Activated B cell treated with CpG ODN at 0.5 μM for 24 hours (primary cell): ENCODE results near the gene TEKT5. TPM values are rescaled to one million over a fixed set of nuclear protein-coding genes. Genes with fewer than 3 reads are reported as not detected.
"Not testable (repeated sequence)": the region's sequence is repeated elsewhere in the genome, so short reads cannot be mapped to it uniquely, and the experiment has no call there.

Experiments
- ATAC-seq: fragments of 200-7000 bp; cut with Tn5 transposase; one replicate; pipeline ENCODE4 v1.10.0; 2021; ENCODE audit warnings: low read depth, mild to moderate bottlenecking, moderate library complexity
- CTCF ChIA-PET: fragments of 350-600 bp; sonication (Branson Sonifier 250); formaldehyde crosslinking; loops from one replicate; lab custom pipeline; 2021; ENCODE audit warnings: antibody characterized with exemption; lab: Charles Lee
- POLR2A ChIA-PET: fragments of 350-600 bp; sonication (Branson Sonifier 250); formaldehyde crosslinking; loops from one replicate; lab custom pipeline; 2021; ENCODE audit warnings: antibody characterized with exemption; lab: Charles Lee
- DNase-seq: peaks from one replicate; pipeline ENCODE4 v3.0.0; 2022
- H3K27ac Mint-ChIP-seq: one replicate; pipeline ENCODE4 v1.8.0; 2020; ENCODE audit warnings: mixed read lengths
- H3K27me3 Mint-ChIP-seq: one replicate; pipeline ENCODE4 v1.8.0; 2021; ENCODE audit warnings: mixed read lengths
- H3K36me3 Mint-ChIP-seq: one replicate; pipeline ENCODE4 v1.8.0; 2021; ENCODE audit warnings: low read depth, mixed read lengths
- H3K4me1 Mint-ChIP-seq: one replicate; pipeline ENCODE4 v1.8.0; 2021; ENCODE audit warnings: mixed read lengths
- H3K4me3 Mint-ChIP-seq: one replicate; pipeline ENCODE4 v1.8.0; 2020; ENCODE audit warnings: mild to moderate bottlenecking, mixed read lengths
- H3K9me3 Mint-ChIP-seq: one replicate; pipeline ENCODE4 v1.8.0; 2020; ENCODE audit warnings: mixed read lengths
- intact Hi-C: fragments of 100-400 bp; cut with micrococcal nuclease; formaldehyde crosslinking; loops from one replicate; pipeline ENCODE4 v1.15.1; 2024
- total RNA-seq: library from RNA; stranded (reverse); gene quantifications from 2 replicates; pipeline ENCODE4 v1.2.3, GENCODE V29; 2022
- TF ChIP-seq, protein P1 (sequence below): fragments of 200-600 bp; IDR thresholded peaks from one replicate; pipeline ENCODE4 v1.8.0; 2022; ENCODE audit warnings: antibody characterized with exemption, mild to moderate bottlenecking

Gene TEKT5
- total RNA-seq, 1 donor from 2014 or later, result not detected

DNA sequence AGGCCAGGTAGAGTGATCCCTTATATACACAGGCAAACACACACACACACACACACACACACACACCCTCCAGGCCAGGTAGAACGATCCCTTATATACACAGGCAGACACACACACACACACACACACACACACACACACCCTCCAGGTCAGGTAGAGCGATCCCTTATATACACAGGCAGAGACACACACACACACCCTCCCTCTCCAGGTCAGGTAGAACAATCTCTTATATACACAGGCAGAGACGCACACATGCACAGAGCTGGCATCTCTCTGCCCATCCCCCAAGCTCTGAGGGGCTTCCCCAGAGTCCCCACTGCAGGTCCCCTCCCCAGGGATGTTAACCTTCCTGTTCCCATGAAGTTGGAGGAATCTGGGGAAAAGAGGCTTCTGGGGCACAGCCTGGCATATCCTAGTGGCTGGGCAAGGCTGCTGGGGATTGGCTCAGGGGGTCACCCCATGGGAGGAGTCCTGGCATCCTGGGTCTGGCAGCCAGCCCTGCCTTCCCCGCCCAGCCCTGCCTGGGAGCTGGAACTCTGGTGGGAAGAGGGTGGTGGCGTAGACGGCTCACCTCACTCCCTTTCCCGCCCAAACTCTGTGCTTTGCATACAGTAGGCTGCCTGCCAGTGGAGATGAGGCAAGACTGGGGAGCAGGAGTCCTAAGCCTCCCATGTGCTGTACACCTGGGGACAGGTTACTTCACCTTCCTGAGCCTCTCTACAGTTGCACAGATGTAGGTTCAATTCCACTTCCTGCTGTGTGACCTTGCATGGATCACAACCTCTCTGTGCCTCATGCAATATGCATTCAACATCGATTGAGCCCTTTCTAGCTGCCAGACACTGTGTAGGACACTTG is 41.8 kb downstream of the TEKT5 start:
- ATAC-seq, result no peak
- TF ChIP-seq, protein P1, sequence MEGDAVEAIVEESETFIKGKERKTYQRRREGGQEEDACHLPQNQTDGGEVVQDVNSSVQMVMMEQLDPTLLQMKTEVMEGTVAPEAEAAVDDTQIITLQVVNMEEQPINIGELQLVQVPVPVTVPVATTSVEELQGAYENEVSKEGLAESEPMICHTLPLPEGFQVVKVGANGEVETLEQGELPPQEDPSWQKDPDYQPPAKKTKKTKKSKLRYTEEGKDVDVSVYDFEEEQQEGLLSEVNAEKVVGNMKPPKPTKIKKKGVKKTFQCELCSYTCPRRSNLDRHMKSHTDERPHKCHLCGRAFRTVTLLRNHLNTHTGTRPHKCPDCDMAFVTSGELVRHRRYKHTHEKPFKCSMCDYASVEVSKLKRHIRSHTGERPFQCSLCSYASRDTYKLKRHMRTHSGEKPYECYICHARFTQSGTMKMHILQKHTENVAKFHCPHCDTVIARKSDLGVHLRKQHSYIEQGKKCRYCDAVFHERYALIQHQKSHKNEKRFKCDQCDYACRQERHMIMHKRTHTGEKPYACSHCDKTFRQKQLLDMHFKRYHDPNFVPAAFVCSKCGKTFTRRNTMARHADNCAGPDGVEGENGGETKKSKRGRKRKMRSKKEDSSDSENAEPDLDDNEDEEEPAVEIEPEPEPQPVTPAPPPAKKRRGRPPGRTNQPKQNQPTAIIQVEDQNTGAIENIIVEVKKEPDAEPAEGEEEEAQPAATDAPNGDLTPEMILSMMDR, result no peak
- Mint-ChIP-seq H3K36me3 (no peaks in the 10 kb centered on the region), H3K4me3 (no peak overlapping the region), H3K27ac (no peak overlapping the region), H3K4me1 (peaks cover 4% of the 10 kb centered on the region), H3K9me3 (no peaks in the 10 kb centered on the region), H3K27me3 (no peaks in the 10 kb centered on the region)
- intact Hi-C loops, result no loop called here
- CTCF ChIA-PET, result no interaction called here
- DNase-seq, result no peak
- POLR2A ChIA-PET, result no interaction called here

DNA sequence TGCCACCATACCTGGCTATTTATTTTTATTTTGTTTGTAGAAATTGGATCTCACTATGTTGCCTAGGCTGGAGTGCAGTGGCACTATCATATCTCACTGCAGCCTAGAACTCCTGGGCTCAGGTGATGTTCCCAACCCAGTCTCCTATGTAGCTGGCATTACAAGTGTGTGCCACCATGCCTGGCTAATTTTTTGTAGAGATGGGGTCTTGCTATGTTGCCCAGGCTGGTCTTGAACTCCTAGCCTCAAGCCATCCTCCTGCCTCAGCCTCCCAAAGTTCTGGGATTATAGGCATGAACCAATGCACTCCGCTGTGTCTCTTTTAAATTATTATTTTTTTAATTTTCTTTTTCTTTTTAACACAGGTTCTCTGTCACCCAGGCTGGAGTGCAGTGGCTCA is 45.6 kb downstream of the TEKT5 start:
- H3K4me3 Mint-ChIP-seq, H3K27me3 Mint-ChIP-seq, intact Hi-C loops, H3K9me3 Mint-ChIP-seq, POLR2A ChIA-PET, ATAC-seq, CTCF ChIA-PET, H3K4me1 Mint-ChIP-seq, H3K36me3 Mint-ChIP-seq, DNase-seq, H3K27ac Mint-ChIP-seq: not testable (repeated sequence)

DNA sequence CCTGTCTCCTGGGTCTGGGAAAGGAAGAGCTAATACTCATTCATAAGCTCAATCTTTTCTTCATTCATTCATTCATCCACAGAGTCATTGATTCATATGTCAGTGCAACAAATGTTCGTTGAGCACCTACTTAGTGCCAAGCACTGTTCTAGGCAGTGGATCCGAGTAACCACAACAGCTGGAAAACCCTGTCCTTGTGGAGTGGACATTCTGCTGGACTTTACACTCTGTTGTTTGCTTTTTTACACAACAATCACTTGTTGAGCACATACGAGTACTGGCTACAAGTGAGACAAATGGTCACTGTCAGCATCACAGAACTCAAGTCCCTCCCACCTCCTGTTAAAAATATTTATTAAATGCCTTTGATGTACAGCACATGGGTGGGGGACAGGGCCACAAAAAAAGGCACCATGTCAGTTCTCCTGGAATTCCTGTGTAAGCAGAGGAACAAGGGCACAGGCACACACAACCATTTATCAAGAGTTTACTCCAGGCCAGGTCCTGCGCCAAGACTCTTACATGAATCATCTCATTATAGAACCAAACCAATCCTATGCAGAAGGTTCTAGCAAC is 46.9 kb downstream of the TEKT5 start:
- no peak overlapping the region for H3K4me3 Mint-ChIP-seq
- POLR2A ChIA-PET, result no interaction called here
- ATAC-seq (no peak), DNase-seq (no peak)
- peaks cover 4% of the 10 kb centered on the region for H3K4me1 Mint-ChIP-seq
- H3K27ac Mint-ChIP-seq, result no peak overlapping the region
- no peaks in the 10 kb centered on the region for H3K9me3 Mint-ChIP-seq
- intact Hi-C loops, result no loop called here
- no peaks in the 10 kb centered on the region for H3K36me3 Mint-ChIP-seq
- TF ChIP-seq, protein P1, result no peak
- CTCF ChIA-PET, result no interaction called here
- H3K27me3 Mint-ChIP-seq, result no peaks in the 10 kb centered on the region

DNA sequence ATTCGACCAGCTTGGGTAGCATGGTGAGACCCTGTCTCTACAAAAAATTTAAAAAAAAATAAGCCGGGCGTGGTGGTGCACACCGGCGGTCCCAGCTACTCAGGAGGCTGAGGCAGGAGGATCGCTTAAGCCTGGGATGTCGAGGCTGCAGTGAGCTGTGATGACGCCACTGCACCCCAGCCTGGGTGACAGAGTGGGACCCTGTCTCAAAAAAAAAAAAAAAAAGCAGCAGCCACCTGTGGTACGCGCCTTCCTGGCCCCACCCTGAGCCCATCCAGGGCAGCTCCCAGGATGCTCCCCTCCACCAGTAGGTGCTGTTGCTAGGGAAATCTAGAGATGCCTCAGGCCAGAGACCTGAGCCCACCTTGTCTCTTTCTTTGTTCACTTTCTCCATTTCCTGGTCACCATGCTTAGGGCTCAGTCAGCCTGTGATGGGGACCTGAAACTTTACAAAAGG is 47.4 kb downstream of the TEKT5 start:
- peaks cover 4% of the 10 kb centered on the region for H3K4me1 Mint-ChIP-seq
- DNase-seq (no peak), ATAC-seq (no peak)
- intact Hi-C loops, result no loop called here
- no peak overlapping the region for H3K27ac Mint-ChIP-seq
- H3K36me3 Mint-ChIP-seq, result no peaks in the 10 kb centered on the region
- no peaks in the 10 kb centered on the region for H3K9me3 Mint-ChIP-seq
- CTCF ChIA-PET, result no interaction called here
- POLR2A ChIA-PET, result no interaction called here
- TF ChIP-seq, protein P1, result no peak
- H3K4me3 Mint-ChIP-seq, result no peak overlapping the region
- peaks cover 3% of the 10 kb centered on the region for H3K27me3 Mint-ChIP-seq

DNA sequence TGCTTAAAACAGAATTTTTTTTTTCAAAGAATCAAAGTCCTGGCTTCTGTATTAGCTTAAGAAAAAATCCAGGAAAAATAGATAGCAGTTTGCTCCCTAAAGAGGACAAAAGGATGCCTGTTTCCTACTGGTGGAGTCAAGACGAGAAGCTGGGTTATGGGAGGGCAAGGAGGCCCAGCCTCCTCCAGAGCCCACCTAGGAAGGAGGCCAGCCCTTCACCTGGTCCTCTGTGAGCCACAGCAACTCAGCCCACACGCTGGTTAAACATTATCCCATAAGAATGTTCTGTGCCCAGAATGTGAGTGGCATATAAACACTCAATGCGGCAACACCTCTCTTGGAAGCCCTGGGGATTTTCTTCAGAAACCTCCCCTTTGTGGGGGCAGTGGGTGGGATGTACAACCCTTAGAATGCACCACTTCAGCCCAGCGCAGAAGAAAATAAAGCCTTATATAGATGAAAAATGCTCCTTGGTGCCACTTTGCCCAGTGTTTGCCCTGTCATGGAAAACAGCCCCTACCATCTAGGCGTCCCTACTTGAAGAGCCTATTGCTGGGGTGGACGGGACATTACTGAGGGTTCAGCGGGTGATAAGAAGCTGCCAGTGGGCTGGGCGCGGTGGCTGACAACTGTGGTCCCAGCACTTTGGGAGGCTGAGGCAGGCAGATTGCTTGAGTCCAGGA is 48.0 kb downstream of the TEKT5 start:
- H3K27ac Mint-ChIP-seq, result no peak overlapping the region
- ChIA-PET CTCF (no interaction called here), POLR2A (no interaction called here)
- intact Hi-C loops, result no loop called here
- no peak for ATAC-seq
- H3K4me3 Mint-ChIP-seq, result no peak overlapping the region
- H3K27me3 Mint-ChIP-seq, result peaks cover 3% of the 10 kb centered on the region
- no peaks in the 10 kb centered on the region for H3K9me3 Mint-ChIP-seq
- peaks cover 4% of the 10 kb centered on the region for H3K4me1 Mint-ChIP-seq
- H3K36me3 Mint-ChIP-seq, result no peaks in the 10 kb centered on the region
- TF ChIP-seq, protein P1, result no peak
- DNase-seq, result no peak
